Stimulated activated CD8-positive, alpha-beta memory T cell treated with anti-CD3 and anti-CD28 coated beads, Interleukin-7, amount 100 ng/mL, for 48 hours (primary cell): ENCODE results near the gene ABCA2.

Experiments
- DNase-seq, 2 donors: peaks; one replicate each; pipeline ENCODE4 v3.0.0-alpha.2; 2020; ENCODE audit warnings: low read depth in 1 of 2; ENCODE audit errors: extremely low read depth in 1 of 2

ABCA2 gene

DNA sequence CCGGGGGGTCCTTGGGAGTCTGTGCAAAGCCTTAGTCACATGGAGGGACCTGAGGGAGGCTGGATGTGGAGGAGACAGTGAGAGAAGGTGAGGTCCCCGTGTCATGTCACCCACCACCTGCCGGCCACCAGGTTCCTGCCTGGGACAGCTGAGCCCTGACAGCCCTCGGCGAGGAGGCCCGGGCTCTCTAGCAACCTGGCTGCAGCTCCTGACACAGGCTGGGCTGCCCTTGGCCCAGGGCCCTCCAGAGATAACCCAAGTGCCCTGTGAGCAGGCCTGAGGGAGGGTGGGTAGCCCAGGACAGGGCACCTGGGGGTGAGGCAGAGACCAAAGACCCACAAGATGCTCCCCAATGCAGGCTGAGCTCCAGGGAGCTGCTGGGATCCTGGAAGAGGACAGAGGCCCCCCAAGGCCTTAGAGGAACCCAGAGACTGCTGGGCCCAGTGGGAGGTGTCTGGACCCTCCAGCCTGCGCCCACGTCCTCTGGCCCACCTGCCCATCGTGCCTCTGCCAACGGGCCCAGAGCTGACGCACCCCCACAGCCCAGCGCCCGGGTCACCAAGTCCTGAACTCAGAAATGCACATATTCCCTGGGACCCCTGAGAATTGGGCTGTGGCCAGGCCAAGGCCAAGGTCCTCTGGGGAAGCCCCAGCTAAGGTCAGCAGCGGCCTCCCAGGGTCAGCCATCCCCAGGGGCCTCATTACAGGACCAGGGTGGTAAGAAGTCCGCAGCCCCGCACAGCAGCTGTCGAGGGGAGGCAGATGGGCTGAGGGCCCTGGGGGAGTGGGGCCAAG lies 59.5 kb downstream of the ABCA2 start:
- DNase-seq, result no peak

- no peak for DNase-seq
These were observed 62.1 kb downstream of the ABCA2 start for GRCh38 chr9:136965771-136966484.

DNA sequence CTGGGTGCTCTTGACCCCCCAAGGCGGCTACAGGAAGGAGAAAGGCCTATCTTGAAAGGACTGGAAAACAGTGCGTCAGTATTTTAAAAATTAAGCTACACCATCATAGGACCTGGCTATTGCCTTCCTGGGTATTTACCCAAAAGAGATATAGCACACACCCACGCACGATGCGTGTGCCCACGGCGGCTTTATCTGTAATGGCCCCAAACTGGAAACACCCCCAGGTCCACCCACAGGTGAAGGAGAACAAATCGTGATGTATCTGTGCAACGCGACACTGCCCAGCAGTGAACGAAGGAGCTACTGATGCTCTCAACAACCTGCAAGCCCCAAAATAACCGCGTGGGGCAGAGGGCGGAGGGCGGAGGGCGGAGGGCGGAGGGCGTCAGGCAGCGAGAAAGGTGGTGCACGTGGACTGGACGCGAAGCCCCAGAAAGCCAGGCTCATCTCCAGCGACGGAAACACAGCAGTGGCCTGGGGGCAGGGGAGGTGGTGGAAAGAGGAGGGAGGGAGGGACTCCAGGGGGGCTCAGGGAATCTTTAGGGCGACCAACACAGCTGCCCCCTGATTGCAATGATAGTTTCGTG lies 63.1 kb downstream of the ABCA2 start:
- no peak for DNase-seq

DNA sequence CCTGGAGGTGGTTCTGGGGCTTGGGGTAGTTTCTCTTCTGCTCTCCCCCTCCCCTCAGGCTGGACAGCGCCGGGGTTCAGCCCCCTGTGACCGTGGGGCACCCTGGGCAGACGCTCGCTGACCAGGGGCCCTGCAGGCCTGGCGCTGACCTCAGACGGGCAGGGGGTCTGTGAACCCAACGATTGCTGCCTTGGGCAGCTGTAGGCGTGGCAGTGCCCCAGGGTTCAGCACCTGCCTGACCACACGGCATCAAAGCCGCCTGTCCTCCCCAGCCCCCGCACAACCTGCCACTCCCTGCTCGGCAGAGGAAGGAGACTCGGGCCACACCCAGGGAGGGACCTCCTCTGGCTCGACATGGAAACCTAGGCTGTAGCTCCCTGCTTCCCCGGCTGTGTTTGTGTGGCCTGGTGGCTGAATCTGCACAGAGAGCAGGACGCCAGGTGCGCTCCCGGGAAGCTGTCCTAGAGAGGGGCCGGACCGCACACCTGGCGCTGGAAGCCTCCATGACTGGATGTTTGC lies 63.8 kb downstream of the ABCA2 start:
- no peak for DNase-seq

GRCh38 chr9:136963751-136964150 lies 64.3 kb downstream of the ABCA2 start:
- no peak for DNase-seq

DNA sequence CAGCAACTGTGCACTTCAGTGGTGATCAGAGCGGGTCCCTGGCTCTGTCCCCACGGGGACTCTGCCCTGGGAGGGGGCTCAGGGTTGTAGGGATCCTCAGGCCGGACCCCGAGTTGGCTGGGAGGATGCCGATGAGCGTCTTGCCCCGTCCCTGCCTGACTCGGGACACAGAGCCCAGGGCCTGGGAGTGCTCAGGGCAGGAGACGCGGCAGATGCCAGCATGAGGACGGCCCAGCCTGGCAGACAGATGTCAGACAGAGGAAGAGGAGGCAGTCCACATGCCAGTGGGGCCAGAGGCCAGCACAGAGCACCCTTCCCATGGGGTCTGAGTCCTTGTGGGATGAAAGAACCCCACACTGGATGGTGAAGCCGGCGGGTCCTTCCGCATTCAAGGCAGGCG lies 64.7 kb downstream of the ABCA2 start:
- no peak for DNase-seq

- DNase-seq, result no peak
These were observed 65.3 kb downstream of the ABCA2 start for GRCh38 chr9:136962701-136963248.

DNA sequence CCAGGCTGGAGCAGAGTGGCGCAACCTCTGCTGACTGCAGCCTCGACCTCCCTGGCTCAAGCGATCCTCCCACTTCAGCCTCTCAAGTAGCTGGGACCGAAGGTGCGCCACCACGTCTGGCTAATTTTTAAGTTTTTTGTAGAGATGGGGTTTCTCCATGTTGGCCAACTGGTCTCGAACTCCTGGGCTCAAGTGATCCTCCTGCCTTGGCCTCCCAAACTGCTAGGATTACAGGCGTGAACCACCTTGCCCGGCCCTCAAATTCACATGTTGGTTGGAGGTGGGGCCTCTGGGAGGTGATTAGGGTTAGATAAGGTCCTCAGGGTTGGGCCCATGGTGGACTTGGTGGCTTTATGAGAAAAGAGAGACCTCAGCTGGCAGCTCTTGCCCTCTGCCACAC lies 65.9 kb downstream of the ABCA2 start:
- no peak for DNase-seq

GRCh38 chr9:136961279-136962065 lies 66.6 kb downstream of the ABCA2 start:
- no peak for DNase-seq

- DNase-seq, result no peak
These were observed 67.1 kb downstream of the ABCA2 start for GRCh38 chr9:136960938-136961275.

DNA sequence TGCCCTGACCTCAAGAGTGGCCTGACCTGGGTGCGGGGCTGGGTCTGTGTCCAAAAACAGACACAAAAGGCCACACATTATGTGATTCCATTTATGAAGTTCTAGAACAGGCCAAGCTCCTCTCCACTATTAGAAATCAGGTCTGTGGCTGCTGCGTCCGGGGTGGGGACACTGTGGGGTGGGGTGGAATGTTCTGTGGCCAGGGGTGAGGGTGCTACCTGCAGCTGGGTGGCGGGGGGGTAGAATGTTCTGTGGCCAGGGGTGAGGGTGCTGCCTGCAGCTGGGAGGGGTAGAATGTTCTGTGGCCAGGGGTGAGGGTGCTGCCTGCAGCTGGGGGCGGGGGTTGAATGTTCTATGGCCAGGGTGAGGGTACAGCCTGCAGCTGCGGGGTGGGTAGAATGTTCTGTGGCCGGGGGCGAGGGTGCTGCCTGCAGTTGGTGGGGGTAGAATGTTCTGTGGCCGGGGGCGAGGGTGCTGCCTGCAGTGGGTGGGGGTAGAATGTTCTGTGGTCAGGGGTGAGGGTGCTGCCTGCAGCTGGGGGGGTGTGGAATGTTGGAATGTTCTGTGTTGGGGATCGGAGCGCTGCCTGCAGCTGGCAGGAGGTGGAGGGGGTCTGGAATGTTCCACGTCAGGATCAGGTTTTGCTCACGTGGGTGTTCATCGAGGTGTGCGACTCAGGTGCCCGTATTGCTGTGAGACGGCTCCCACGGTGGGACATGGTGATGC lies 67.7 kb downstream of the ABCA2 start:
- DNase-seq, result no peak

- no peak for DNase-seq
These were observed 68.9 kb downstream of the ABCA2 start for GRCh38 chr9:136958898-136959850.

DNA sequence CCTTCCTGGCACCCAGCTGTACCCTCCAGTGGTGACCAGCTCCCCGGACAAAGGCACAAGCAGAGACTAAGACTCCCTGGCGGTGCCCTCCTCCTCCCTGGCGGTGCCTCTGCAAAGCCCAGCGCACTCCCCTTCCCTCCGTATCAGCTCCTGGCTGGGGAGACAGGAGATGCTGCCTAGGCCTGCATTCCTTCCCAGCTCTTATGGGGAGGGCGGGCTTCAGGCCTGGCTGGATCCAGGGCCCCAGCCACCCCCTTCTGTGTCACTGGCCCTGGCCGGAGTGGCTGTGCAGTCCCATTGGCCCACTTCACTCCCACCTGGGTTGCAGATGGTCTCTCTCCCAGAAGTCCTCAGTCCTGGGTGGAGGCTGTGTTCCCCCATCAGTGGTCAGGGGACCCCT lies 69.6 kb downstream of the ABCA2 start:
- no peak for DNase-seq

DNA sequence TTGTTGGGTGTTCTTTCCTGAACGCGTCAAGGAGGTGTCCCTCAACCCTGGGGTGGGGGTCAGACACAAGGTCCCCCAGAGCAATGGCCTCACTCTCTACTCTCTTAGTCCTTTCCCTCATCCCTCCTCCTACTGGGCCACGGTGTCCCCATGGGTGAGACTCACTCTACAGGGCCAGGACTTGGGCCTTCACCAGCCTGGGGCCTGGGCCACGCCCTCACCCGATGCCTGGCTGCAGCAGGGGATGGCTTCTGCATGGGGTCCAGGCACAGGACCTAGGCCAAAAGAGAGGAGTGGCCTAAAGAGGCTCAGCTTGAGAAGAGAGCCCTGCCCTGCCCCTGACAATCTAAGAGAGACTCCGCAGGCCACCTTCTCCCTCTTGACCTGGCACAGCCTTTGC lies 70.1 kb downstream of the ABCA2 start:
- DNase-seq, result no peak

DNA sequence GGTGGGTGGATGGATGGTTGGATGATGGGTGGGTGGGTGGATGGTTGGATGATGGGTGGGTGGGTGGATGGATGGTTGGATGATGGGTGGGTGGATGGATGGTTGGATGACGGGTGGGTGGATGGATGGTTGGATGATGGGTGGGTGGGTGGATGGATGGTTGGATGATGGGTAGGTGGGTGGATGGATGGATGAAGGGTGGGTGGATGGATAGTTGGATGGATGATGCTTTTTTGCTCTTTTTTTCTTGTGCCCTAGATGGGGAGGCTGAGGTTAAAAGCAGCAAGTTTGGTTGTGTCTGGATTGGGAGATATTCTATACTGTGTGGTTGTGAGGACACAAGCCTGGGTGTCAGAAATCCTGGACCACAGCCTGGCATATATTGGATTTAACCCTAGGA lies 70.6 kb downstream of the ABCA2 start:
- no peak for DNase-seq
